Measurements from ENCODE around the gene ACACA. TPM values are rescaled to one million over a fixed set of nuclear protein-coding genes. Genes with fewer than 3 reads are reported as not detected.
"Not testable (repeated sequence)": the region's sequence is repeated elsewhere in the genome, so short reads cannot be mapped to it uniquely, and the experiment has no call there.

The ACACA gene
- total RNA-seq, 1 donor from 2014 or later = 122 TPM

- Mint-ChIP-seq H3K4me3 (no peak overlapping the region), H3K27ac (no peak overlapping the region), H3K4me1 (peaks cover 4% of the 10 kb centered on the region), H3K9me3 (no peaks in the 10 kb centered on the region), H3K36me3 (ENCODE audit: low read depth) (peaks cover 22% of the 10 kb centered on the region), H3K27me3 (peaks cover 4% of the 10 kb centered on the region)
- intact Hi-C loops (cut with micrococcal nuclease) = loop anchor here (10.0 kb wide), 1 partner anchor 62 kb away; no protein-coding TSS in a partner anchor
- DNase-seq = no peak
Measured at GRCh38 chr17:37082311-37082860, 324.2 kb downstream of the ACACA start.

DNA sequence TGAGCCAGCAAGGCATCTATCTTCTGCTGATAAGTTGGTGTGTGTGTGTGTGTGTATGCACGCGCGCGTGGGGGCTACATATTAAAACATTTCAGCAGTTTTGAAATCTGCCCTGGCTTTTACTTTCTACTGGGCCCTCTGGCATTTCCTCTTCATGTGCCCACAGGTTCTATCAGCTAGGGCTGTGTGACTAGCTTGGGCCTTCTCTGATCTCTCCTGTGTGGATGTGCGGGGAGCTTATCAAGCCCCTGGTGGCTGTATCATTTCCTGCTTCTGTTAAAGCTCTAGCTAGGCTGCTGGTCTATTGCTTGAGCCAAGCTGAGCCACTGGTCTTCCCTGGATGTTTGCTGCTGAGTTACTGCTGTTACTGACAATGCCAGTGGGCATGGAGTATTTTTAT lies 325.3 kb downstream of the ACACA start:
- Mint-ChIP-seq H3K27ac (no peak overlapping the region), H3K4me1 (no peaks in the 10 kb centered on the region), H3K36me3 (ENCODE audit: low read depth) (peaks cover 12% of the 10 kb centered on the region), H3K27me3 (peaks cover 4% of the 10 kb centered on the region), H3K4me3 (no peak overlapping the region), H3K9me3 (no peaks in the 10 kb centered on the region)
- intact Hi-C loops (cut with micrococcal nuclease) = loop anchor here (10.0 kb wide), 1 partner anchor 64 kb away; no protein-coding TSS in a partner anchor
- no peak for DNase-seq

- Mint-ChIP-seq H3K9me3 (no peaks in the 10 kb centered on the region), H3K27me3 (peaks cover 4% of the 10 kb centered on the region), H3K4me1 (no peaks in the 10 kb centered on the region), H3K27ac (no peak overlapping the region), H3K4me3 (no peak overlapping the region), H3K36me3 (ENCODE audit: low read depth) (peaks cover 2% of the 10 kb centered on the region)
- intact Hi-C loops (cut with micrococcal nuclease) = loop anchor here (10.0 kb wide), 1 partner anchor 65 kb away; no protein-coding TSS in a partner anchor
- no peak for DNase-seq
Measured at GRCh38 chr17:37079735-37080134, 326.9 kb downstream of the ACACA start.

GRCh38 chr17:37079065-37079708 lies 327.4 kb downstream of the ACACA start:
- Mint-ChIP-seq H3K27ac (no peak overlapping the region), H3K36me3 (ENCODE audit: low read depth) (no peaks in the 10 kb centered on the region), H3K9me3 (no peaks in the 10 kb centered on the region), H3K27me3 (peaks cover 4% of the 10 kb centered on the region), H3K4me3 (no peak overlapping the region), H3K4me1 (no peaks in the 10 kb centered on the region)
- no peak for DNase-seq
- intact Hi-C loops (cut with micrococcal nuclease) = no loop called here

GRCh38 chr17:37073464-37073863 lies 333.2 kb downstream of the ACACA start:
- H3K9me3 Mint-ChIP-seq; H3K27ac Mint-ChIP-seq; H3K4me1 Mint-ChIP-seq; H3K36me3 Mint-ChIP-seq (ENCODE audit: low read depth); intact Hi-C loops (cut with micrococcal nuclease); H3K4me3 Mint-ChIP-seq; H3K27me3 Mint-ChIP-seq; DNase-seq: not testable (repeated sequence)

DNA sequence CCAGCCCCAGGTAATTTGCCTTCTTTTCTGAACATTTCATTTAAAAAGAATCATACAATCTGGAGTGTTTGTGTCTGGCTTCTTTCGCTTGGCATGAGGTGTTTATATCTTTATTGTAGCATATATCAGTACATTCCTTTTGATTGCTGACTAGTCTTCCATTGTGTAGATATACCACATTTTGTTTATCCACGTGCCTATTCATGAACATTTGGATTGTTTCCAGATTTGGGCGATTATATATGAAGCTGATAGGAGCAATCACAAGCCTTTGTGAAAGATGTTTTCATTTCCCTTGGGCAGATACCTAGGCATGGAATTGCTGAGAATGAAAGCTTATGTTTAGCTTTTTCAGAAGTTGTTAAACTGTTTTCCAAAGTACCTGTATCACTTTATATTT lies 337.5 kb downstream of the ACACA start:
- no peak overlapping the region for H3K4me3 Mint-ChIP-seq
- intact Hi-C loops (cut with micrococcal nuclease) = no loop called here
- peaks cover 6% of the 10 kb centered on the region for H3K27me3 Mint-ChIP-seq
- no peaks in the 10 kb centered on the region for H3K4me1 Mint-ChIP-seq
- no peaks in the 10 kb centered on the region for H3K9me3 Mint-ChIP-seq
- DNase-seq = no peak
- no peak overlapping the region for H3K27ac Mint-ChIP-seq
- H3K36me3 Mint-ChIP-seq (ENCODE audit: low read depth) = no peaks in the 10 kb centered on the region

DNA sequence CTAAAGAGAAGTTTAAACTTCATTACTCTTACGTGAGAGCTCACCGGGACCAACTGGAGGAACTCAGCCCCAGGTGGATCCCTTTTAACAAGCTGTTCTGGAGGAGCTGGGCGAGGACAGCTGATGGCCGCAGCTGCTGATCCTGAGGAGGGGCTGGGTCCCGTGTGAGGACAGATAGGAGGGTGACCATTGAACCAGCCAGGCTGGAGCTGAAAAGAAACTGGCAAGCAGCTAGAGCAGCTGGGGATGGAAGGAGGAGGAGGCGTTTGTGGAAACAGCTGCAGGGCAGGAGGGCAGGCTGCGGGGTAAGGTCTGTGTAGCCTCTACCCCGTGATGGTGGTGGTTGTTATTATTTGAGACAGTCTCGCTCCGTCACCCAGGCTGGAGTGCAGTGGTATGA lies 338.4 kb downstream of the ACACA start:
- no peak overlapping the region for H3K27ac Mint-ChIP-seq
- H3K4me3 Mint-ChIP-seq = no peak overlapping the region
- intact Hi-C loops (cut with micrococcal nuclease) = no loop called here
- H3K9me3 Mint-ChIP-seq = no peaks in the 10 kb centered on the region
- DNase-seq = no peak
- H3K27me3 Mint-ChIP-seq = peaks cover 6% of the 10 kb centered on the region
- no peaks in the 10 kb centered on the region for H3K36me3 Mint-ChIP-seq (ENCODE audit: low read depth)
- H3K4me1 Mint-ChIP-seq = no peaks in the 10 kb centered on the region

GRCh38 chr17:37067555-37068111 lies 339.0 kb downstream of the ACACA start:
- Mint-ChIP-seq H3K9me3 (no peaks in the 10 kb centered on the region), H3K27me3 (peaks cover 4% of the 10 kb centered on the region), H3K27ac (no peak overlapping the region), H3K4me1 (no peaks in the 10 kb centered on the region), H3K4me3 (no peak overlapping the region), H3K36me3 (ENCODE audit: low read depth) (no peaks in the 10 kb centered on the region)
- no peak for DNase-seq
- intact Hi-C loops (cut with micrococcal nuclease) = no loop called here

DNA sequence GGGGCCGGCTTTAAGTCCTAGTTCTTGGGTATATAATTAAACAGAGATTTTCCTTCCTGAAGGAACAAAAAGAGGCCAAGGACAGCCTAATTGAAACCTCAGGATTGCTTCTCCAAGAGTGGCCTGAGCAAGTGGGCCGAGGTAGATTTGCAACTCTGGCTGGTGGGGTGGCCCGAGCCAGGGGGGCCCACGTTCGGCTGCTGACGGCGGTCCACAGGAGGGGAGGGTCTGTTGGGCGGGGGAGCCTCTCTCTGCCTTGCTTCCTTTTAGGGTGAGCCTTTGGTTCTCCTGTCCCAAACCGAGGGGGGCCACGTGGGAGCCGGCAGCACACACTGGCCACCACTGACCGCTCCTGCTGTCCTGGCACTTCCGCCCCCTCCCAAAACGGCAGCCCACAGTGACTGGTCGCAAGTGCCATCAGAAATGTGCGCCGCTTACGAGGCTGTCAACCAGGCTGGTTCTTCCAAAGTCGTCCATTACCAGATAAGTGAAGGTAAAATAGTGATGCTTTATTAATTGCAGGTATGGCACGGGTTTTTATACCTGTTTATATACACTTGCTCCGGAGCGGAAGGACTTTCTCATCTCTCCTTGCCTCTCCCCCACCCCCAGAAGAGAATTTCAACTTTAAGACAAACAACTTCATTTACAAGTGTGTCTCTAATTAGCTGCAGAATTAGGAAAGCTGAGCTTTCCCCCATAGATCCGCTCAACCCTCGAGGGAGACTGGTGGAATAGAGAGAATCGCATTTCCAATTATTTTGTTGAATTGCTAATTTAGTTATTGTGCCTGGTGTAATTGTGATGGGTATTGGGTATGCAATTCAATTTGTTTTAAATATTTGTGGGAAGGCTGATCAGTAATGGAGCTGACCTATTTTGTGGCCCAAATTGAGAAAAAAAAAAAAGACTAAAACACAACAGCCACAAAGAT lies 340.0 kb downstream of the ACACA start:
- no peak for DNase-seq
- peaks cover 4% of the 10 kb centered on the region for H3K27me3 Mint-ChIP-seq
- H3K9me3 Mint-ChIP-seq = no peaks in the 10 kb centered on the region
- H3K4me1 Mint-ChIP-seq = no peaks in the 10 kb centered on the region
- no peaks in the 10 kb centered on the region for H3K36me3 Mint-ChIP-seq (ENCODE audit: low read depth)
- no peak overlapping the region for H3K27ac Mint-ChIP-seq
- intact Hi-C loops (cut with micrococcal nuclease) = no loop called here
- H3K4me3 Mint-ChIP-seq = no peak overlapping the region

DNA sequence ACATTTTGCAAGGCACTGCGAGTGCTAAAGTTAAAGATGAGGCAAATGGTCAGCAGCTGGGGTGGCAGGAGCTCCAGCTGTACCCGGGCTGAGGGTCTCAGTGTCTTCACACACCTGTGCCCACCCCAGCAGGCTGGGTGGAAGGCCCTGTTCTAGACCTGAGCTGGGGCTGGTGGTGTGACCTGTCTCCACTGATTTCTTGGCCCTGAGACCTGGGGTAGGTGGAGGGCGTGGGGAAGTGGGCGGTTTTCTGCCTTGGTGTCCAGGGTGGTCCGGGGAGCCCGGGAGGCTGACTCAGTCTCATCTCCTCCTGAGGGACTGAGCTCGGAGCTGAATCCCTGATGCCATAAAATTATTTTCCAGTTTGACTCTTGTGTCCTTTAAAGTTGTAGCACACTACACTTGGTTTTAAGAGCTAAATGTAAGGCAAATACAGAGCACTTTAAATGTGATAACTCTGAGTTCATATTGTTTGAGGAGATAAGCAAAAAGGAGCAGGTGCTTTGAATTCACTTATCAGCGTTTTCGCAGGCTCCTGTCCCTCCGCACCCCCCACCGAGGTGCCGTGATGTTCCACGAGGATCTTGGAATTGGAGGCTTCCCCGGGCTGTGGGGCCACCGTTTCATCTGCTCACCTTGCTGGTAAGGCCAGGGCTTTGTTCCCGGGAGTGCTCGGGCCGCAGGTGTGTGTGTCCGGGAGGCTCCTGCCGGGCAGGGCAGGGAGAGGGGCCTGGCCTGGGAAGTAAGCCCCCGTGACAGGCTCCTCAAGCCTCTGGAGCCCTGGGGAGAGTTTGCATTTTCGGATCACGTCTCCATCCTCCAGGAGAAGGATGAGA lies 340.9 kb downstream of the ACACA start:
- intact Hi-C loops (cut with micrococcal nuclease) = no loop called here
- Mint-ChIP-seq H3K4me1 (no peaks in the 10 kb centered on the region), H3K9me3 (no peaks in the 10 kb centered on the region), H3K27ac (no peak overlapping the region), H3K27me3 (peaks cover 4% of the 10 kb centered on the region), H3K36me3 (ENCODE audit: low read depth) (no peaks in the 10 kb centered on the region), H3K4me3 (no peak overlapping the region)
- no peak for DNase-seq

GRCh38 chr17:37064956-37065355 lies 341.7 kb downstream of the ACACA start:
- H3K4me3 Mint-ChIP-seq = no peak overlapping the region
- no peaks in the 10 kb centered on the region for H3K9me3 Mint-ChIP-seq
- intact Hi-C loops (cut with micrococcal nuclease) = no loop called here
- no peak overlapping the region for H3K27ac Mint-ChIP-seq
- no peak for DNase-seq
- no peaks in the 10 kb centered on the region for H3K36me3 Mint-ChIP-seq (ENCODE audit: low read depth)
- no peaks in the 10 kb centered on the region for H3K4me1 Mint-ChIP-seq
- peaks cover 4% of the 10 kb centered on the region for H3K27me3 Mint-ChIP-seq

- Mint-ChIP-seq H3K4me3 (no peak overlapping the region), H3K27me3 (peaks cover 4% of the 10 kb centered on the region), H3K9me3 (no peaks in the 10 kb centered on the region), H3K27ac (no peak overlapping the region), H3K4me1 (no peaks in the 10 kb centered on the region), H3K36me3 (ENCODE audit: low read depth) (no peaks in the 10 kb centered on the region)
- no peak for DNase-seq
- intact Hi-C loops (cut with micrococcal nuclease) = no loop called here
Measured at GRCh38 chr17:37064206-37064605, 342.4 kb downstream of the ACACA start.

DNA sequence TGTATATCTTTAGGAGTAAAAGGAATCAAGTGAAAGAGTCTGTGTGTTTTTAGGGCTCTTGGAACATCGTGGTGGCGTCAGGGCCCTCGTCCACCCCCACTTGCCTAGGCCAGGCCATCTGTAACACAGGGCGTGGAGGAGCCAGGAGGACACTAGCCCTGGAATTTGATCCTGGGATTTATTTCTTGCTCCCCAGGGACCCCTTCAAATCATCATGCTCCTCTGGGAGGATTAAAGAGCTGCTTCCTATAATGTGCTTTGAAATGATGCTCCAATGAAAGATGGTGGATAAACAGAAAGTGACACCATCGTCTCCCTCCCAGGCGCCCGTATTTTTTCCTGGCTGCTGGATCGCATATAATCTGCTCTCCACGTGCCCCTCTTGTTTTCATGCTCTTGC lies 344.6 kb downstream of the ACACA start:
- Mint-ChIP-seq H3K9me3 (no peaks in the 10 kb centered on the region), H3K36me3 (ENCODE audit: low read depth) (peaks cover 4% of the 10 kb centered on the region), H3K4me1 (no peaks in the 10 kb centered on the region), H3K27me3 (peaks cover 4% of the 10 kb centered on the region), H3K4me3 (no peak overlapping the region), H3K27ac (no peak overlapping the region)
- intact Hi-C loops (cut with micrococcal nuclease) = no loop called here
- DNase-seq = no peak

Measured in activated CD4-positive, alpha-beta T cell treated with anti-CD3 and anti-CD28 coated beads, Interleukin-2, amount 10 ng/mL, durations not matched to agents 24 days and 14 days (primary cell).